ENCODE results near the gene CELF2.
"Not testable (repeated sequence)": the region's sequence is repeated elsewhere in the genome, so short reads cannot be mapped to it uniquely, and the experiment has no call there.

The CELF2 gene

DNA sequence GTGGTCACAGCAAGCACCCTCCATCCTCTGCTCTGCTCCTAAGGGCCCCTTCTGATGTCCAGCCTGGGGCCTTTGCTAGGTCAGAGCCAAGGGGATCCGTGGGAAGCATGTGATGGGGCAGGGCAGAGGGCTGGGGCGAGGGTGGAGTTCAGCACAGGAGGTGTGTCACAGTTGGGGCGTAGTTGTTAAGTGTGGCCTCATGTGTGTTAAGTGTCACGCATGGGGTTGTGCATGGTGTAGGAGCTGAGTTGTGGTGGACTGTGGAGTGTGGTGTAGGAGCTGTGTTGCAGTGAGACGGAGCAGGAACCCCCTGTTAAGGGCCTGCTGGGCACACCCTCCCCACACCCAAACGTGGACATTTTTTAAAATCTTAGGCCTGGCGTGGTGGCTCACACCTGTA lies 345.8 kb downstream of the CELF2 start:
- DNase-seq (ENCODE audit: insufficient read length, low spot score), result no peak
- FAIRE-seq, result no peak

GRCh38 chr10:11364241-11364640 lies 346.6 kb downstream of the CELF2 start:
- DNase-seq (ENCODE audit: insufficient read length, low spot score), result no peak
- no peak for FAIRE-seq

DNA sequence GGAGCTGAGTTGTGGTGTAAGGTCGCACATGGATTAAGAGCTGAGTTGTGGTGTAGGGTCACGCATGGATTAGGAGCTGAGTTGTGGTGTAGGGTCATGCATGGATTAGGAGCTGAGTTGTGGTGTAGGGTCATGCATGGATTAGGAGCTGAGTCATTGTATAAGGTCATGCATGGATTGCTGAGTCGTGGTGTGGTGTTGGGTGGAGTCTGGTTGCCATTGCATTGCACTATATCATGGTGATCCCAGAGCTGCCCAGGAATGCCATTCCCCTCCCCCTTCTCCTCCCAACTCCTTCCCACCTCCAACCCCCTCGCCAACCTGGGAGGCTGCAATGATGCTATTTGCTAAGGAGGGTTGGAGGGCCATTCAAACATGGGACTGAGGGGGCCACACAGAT lies 349.2 kb downstream of the CELF2 start:
- not testable (repeated sequence) for DNase-seq (ENCODE audit: insufficient read length, low spot score)

GRCh38 chr10:11367505-11367904 lies 349.8 kb downstream of the CELF2 start:
- FAIRE-seq (no peak), DNase-seq (ENCODE audit: insufficient read length, low spot score) (no peak)

More for the DNA sequence above, 349.2 kb downstream of the CELF2 start:
- FAIRE-seq, result not testable (repeated sequence)

- no peak for DNase-seq (ENCODE audit: insufficient read length, low spot score)
- FAIRE-seq, result no peak
Observed at GRCh38 chr10:11373717-11374171, 356.1 kb downstream of the CELF2 start.

DNA sequence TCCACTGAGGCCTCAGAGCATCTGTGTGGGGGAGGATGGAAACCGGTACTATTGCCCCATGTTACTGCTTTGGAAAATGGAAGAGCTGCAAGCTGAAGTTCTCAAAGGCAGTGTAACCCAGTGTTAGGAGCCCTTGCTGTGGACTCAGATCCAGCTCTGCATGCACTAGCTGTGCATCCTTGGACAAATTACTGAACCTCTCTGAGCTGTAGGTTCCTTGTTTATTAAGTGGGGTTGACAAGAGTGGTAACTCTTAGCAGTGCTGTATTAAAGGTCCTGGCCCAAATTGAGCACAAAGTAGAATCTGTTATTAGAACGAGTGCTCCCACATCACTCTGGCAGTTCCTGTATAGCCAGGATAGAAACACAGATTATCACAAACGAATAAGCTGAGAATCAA lies 359.6 kb downstream of the CELF2 start:
- DNase-seq (ENCODE audit: insufficient read length, low spot score), result no peak

GRCh38 chr10:11378835-11379234 lies 361.2 kb downstream of the CELF2 start:
- DNase-seq (ENCODE audit: insufficient read length, low spot score) (no peak), FAIRE-seq (no peak)

More for the DNA sequence above, 359.6 kb downstream of the CELF2 start:
- no peak for FAIRE-seq

- DNase-seq (ENCODE audit: insufficient read length, low spot score), result no peak
- no peak for FAIRE-seq
Observed at GRCh38 chr10:11379771-11380170, 362.1 kb downstream of the CELF2 start.

GRCh38 chr10:11381023-11381422 lies 363.4 kb downstream of the CELF2 start:
- FAIRE-seq (no peak), DNase-seq (ENCODE audit: insufficient read length, low spot score) (no peak)

GRCh38 chr10:11381511-11381910 lies 363.8 kb downstream of the CELF2 start:
- FAIRE-seq, result no peak
- no peak for DNase-seq (ENCODE audit: insufficient read length, low spot score)

- FAIRE-seq (no peak), DNase-seq (ENCODE audit: insufficient read length, low spot score) (no peak)
Observed at GRCh38 chr10:11382187-11382586, 364.5 kb downstream of the CELF2 start.

GRCh38 chr10:11386044-11386443 lies 368.4 kb downstream of the CELF2 start:
- DNase-seq (ENCODE audit: insufficient read length, low spot score) (no peak), FAIRE-seq (no peak)

Data from HTR-8/SVneo (cell line).